ENCODE results near the gene ISCA2. TPM values are rescaled to one million over a fixed set of nuclear protein-coding genes. Genes with fewer than 3 reads are reported as not detected.

The ISCA2 gene
- total and polyA plus RNA-seq, 2 donors (not counting 3 experiments of a cell fraction or from before 2014, with no cell fraction given): 22.6 to 25.7 TPM

DNA sequence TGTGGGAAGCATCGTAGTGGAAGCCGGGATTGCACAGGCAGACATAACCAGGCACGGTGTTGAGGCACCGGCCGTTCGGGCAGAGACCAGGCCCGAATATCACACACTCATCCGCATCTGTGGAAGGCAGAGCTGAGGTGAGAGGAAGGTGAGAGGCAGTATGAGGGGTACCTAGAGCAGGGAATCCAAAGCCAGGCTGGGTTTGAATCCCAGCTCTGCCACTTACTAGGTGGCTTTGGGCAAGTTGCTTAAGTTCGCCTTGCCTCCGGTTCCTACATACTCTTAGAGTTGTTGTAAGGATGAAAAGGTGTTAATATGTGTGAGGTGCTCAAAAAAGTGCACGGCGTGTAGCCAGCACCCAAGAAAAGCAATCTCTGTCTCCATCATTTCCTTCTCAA lies 10.4 kb downstream of the ISCA2 start:
- Histone ChIP-seq H2AFZ (ENCODE audit: low read depth, low read length) (no peak overlapping the region), H3K9me3 (replicated peaks; ENCODE audit: control insufficient read depth, insufficient read depth, low read length) (no peaks in the 10 kb centered on the region), H3K36me3 (ENCODE audit: control insufficient read depth in 2 of 2, extremely low read depth in 1 of 2, insufficient read depth in 2 of 2, low read length in 2 of 2) (peaks cover 37 to 76% of the 10 kb centered on the region in 2 experiments), H3K27ac (ENCODE audit: insufficient read depth, low read depth, low read length) (no peak overlapping the region), H4K20me1 (replicated peaks; ENCODE audit: control insufficient read depth, extremely low read depth, insufficient read depth, low read length) (no peaks in the 10 kb centered on the region), H3K4me3 (replicated peaks in 1 of 3; ENCODE audit: insufficient read depth in 1 of 3, low read depth in 1 of 3, low read length in 3 of 3) (no peak overlapping the region), H3K9ac (replicated peaks; ENCODE audit: extremely low read depth, insufficient read depth, low read length) (no peak overlapping the region), H3K27me3 (ENCODE audit: control insufficient read depth in 2 of 2, insufficient read depth in 2 of 2, low read length in 2 of 2) (no peaks in the 10 kb centered on the region), H3K4me1 (ENCODE audit: control insufficient read depth, extremely low read depth, insufficient read depth, low read length) (no peaks in the 10 kb centered on the region), H3K4me2 (ENCODE audit: insufficient read depth, low read length) (no peak overlapping the region), H3K79me2 (ENCODE audit: control insufficient read depth, insufficient read depth, low read length) (no peaks in the 10 kb centered on the region), H3K9me1 (replicated peaks; ENCODE audit: control insufficient read depth, extremely low read depth, insufficient read depth, low read length) (no peaks in the 10 kb centered on the region)
- intact Hi-C loops (cut with micrococcal nuclease) (loop anchor here (5.0 kb wide), 1 partner anchor 298 kb away; no protein-coding TSS in a partner anchor), dilution Hi-C loops (cut with MboI; ENCODE audit: extremely low pct_ligation_motif_present, low sequenced_read_pairs) (no loop called here)
- POLR2A ChIA-PET: no interaction called here
- no peak for TF ChIP-seq JUN (IDR thresholded peaks at IDR 0.05; ENCODE audit: borderline replicate concordance, insufficient read depth, insufficient read length, low read depth)
- TF ChIP-seq, protein P1, sequence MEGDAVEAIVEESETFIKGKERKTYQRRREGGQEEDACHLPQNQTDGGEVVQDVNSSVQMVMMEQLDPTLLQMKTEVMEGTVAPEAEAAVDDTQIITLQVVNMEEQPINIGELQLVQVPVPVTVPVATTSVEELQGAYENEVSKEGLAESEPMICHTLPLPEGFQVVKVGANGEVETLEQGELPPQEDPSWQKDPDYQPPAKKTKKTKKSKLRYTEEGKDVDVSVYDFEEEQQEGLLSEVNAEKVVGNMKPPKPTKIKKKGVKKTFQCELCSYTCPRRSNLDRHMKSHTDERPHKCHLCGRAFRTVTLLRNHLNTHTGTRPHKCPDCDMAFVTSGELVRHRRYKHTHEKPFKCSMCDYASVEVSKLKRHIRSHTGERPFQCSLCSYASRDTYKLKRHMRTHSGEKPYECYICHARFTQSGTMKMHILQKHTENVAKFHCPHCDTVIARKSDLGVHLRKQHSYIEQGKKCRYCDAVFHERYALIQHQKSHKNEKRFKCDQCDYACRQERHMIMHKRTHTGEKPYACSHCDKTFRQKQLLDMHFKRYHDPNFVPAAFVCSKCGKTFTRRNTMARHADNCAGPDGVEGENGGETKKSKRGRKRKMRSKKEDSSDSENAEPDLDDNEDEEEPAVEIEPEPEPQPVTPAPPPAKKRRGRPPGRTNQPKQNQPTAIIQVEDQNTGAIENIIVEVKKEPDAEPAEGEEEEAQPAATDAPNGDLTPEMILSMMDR (IDR thresholded peaks at IDR 0.05; ENCODE audit: extremely low read depth in 1 of 2, insufficient read depth in 1 of 2, low read depth in 1 of 2, low read length in 2 of 2): no peak
- TF ChIP-seq, protein P2, sequence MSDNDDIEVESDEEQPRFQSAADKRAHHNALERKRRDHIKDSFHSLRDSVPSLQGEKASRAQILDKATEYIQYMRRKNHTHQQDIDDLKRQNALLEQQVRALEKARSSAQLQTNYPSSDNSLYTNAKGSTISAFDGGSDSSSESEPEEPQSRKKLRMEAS (IDR thresholded peaks at IDR 0.05; ENCODE audit: insufficient read depth, insufficient read length): no peak
- no peak for TF ChIP-seq FOS (IDR thresholded peaks at IDR 0.05; ENCODE audit: borderline replicate concordance, insufficient read depth, low read length)
- TF ChIP-seq POLR2AphosphoS5 (IDR thresholded peaks at IDR 0.05; ENCODE audit: insufficient read depth, low read depth, low read length): no peak
- no peak for TF ChIP-seq MYC (IDR thresholded peaks at IDR 0.05; ENCODE audit: low read depth, low read length)
- TF ChIP-seq EZH2 (IDR thresholded peaks at IDR 0.05; ENCODE audit: borderline replicate concordance, low read depth, low read length, severe bottlenecking): no peak
- TF ChIP-seq POLR2A (IDR thresholded peaks at IDR 0.05; ENCODE audit: low read depth, low read length): no peak
- TF ChIP-seq GATA2 (IDR thresholded peaks at IDR 0.05; ENCODE audit: insufficient read depth, insufficient read length, low read depth, low read length): no peak
- BruUV-seq (replicated peaks): no TSS peak
- FAIRE-seq: no peak
- CTCF ChIA-PET: no interaction called here
- no peak for DNase-seq (ENCODE audit: low read depth, low spot score)
